ENCODE measurements around the gene ZNF12. TPM values are rescaled to one million over a fixed set of nuclear protein-coding genes. Genes with fewer than 3 reads are reported as not detected.

The ZNF12 gene
- polyA plus RNA-seq, 1 of the 3 experiments (the other 2 are of a cell fraction), result 9.5 TPM

- Histone ChIP-seq H3K36me3 (replicated peaks in 1 of 2; ENCODE audit: control insufficient read depth in 1 of 2, insufficient read depth in 2 of 2, low read length in 1 of 2) (peaks cover 34 to 60% of the 10 kb centered on the region in 2 experiments), H3K4me2 (no peak overlapping the region), H4K20me1 (ENCODE audit: insufficient read depth) (peaks cover 13% of the 10 kb centered on the region; the same call in 1 of the 2 replicates), H3K4me1 (ENCODE audit: control insufficient read depth in 1 of 2, insufficient read depth in 2 of 2, low read depth in 1 of 2, low read length in 1 of 2) (peaks cover 5 to 15% of the 10 kb centered on the region in 2 experiments; a peak in 2 of 4 replicates), H2AFZ (ENCODE audit: low read depth) (no peak overlapping the region), H3K79me2 (ENCODE audit: insufficient read depth) (peaks cover 56% of the 10 kb centered on the region), H3K9me2 (no peaks in the 10 kb centered on the region), H3F3A (replicated peaks; ENCODE audit: insufficient read depth) (no peaks in the 10 kb centered on the region), H3K9ac (no peak overlapping the region), H3K4me3 (ENCODE audit: low read depth in 2 of 2, low read length in 1 of 2) (no peak overlapping the region), H3K27me3 (ENCODE audit: insufficient read depth) (no peaks in the 10 kb centered on the region), H3K27ac (ENCODE audit: low read depth in 2 of 2, low read length in 1 of 2) (no peak overlapping the region), H3K9me3 (no peaks in the 10 kb centered on the region)
- WGBS (ENCODE audit: low lambda C conversion rate), result 94% methylated on average over 11 of the region's 11 CpGs
- TF ChIP-seq YY1 (IDR thresholded peaks at IDR 0.05; ENCODE audit: low read depth), result no peak
- no peak for TF ChIP-seq SMC3 (IDR thresholded peaks at IDR 0.05; ENCODE audit: low read depth, low read length)
- TF ChIP-seq, protein P1, sequence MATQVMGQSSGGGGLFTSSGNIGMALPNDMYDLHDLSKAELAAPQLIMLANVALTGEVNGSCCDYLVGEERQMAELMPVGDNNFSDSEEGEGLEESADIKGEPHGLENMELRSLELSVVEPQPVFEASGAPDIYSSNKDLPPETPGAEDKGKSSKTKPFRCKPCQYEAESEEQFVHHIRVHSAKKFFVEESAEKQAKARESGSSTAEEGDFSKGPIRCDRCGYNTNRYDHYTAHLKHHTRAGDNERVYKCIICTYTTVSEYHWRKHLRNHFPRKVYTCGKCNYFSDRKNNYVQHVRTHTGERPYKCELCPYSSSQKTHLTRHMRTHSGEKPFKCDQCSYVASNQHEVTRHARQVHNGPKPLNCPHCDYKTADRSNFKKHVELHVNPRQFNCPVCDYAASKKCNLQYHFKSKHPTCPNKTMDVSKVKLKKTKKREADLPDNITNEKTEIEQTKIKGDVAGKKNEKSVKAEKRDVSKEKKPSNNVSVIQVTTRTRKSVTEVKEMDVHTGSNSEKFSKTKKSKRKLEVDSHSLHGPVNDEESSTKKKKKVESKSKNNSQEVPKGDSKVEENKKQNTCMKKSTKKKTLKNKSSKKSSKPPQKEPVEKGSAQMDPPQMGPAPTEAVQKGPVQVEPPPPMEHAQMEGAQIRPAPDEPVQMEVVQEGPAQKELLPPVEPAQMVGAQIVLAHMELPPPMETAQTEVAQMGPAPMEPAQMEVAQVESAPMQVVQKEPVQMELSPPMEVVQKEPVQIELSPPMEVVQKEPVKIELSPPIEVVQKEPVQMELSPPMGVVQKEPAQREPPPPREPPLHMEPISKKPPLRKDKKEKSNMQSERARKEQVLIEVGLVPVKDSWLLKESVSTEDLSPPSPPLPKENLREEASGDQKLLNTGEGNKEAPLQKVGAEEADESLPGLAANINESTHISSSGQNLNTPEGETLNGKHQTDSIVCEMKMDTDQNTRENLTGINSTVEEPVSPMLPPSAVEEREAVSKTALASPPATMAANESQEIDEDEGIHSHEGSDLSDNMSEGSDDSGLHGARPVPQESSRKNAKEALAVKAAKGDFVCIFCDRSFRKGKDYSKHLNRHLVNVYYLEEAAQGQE (IDR thresholded peaks at IDR 0.05; ENCODE audit: low read depth, low read length), result no peak
- no peak for TF ChIP-seq RAD21 (IDR thresholded peaks at IDR 0.05; ENCODE audit: low read length)
- TF ChIP-seq RFX5 (IDR thresholded peaks at IDR 0.05; ENCODE audit: low read length), result no peak
- TF ChIP-seq RXRA (IDR thresholded peaks at IDR 0.05; ENCODE audit: borderline replicate concordance, low read depth), result no peak
- no peak for TF ChIP-seq JUND (IDR thresholded peaks at IDR 0.05)
- TF ChIP-seq POLR2AphosphoS5 (IDR thresholded peaks at IDR 0.05; ENCODE audit: low read depth, low read length), result no peak
- no peak for TF ChIP-seq RCOR1 (IDR thresholded peaks at IDR 0.05; ENCODE audit: low read length)
- no peak for TF ChIP-seq EP300 (IDR thresholded peaks at IDR 0.05; ENCODE audit: borderline replicate concordance in 1 of 2, low read depth in 1 of 2, low read length in 1 of 2)
- no peak for TF ChIP-seq TEAD4 (IDR thresholded peaks at IDR 0.05; ENCODE audit: borderline replicate concordance, insufficient read depth)
- TF ChIP-seq, protein P2, sequence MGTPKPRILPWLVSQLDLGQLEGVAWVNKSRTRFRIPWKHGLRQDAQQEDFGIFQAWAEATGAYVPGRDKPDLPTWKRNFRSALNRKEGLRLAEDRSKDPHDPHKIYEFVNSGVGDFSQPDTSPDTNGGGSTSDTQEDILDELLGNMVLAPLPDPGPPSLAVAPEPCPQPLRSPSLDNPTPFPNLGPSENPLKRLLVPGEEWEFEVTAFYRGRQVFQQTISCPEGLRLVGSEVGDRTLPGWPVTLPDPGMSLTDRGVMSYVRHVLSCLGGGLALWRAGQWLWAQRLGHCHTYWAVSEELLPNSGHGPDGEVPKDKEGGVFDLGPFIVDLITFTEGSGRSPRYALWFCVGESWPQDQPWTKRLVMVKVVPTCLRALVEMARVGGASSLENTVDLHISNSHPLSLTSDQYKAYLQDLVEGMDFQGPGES (IDR thresholded peaks at IDR 0.05; ENCODE audit: low read depth, low read length), result no peak
- ChIA-PET CTCF (interaction anchor here (0.9 to 1.8 kb wide), 2 partner anchors 17 to 19 kb away, joined by 3 to 11 read pairs; no protein-coding TSS in a partner anchor), POLR2A (no interaction called here)
- DNase-seq, result no peak
Observed at GRCh38 chr7:6640246-6640721, 66.5 kb downstream of the ZNF12 start.

DNA sequence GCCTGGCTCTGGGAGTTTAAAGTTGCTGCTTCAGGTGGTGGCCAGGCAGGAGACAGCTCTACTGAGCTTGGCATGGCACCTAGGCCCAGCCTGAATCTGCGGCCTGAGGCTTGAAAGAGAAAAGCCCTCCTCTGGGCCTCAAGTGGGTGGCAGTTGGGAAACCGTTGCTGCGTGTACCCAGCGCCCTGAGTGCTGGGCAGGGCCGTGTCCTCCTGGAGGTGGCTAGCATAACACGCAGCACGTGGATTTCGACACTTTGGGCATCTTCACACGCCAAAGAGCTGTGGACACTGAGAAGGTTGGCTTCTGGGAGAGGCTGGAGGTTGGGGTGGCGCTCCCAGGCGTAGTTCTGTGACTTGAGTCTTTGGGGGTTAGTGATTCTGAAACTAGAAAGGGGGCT is 67.1 kb downstream of the ZNF12 start:
- Histone ChIP-seq H3K9me2 (no peaks in the 10 kb centered on the region), H3F3A (replicated peaks; ENCODE audit: insufficient read depth) (no peaks in the 10 kb centered on the region), H3K4me3 (ENCODE audit: low read depth in 2 of 2, low read length in 1 of 2) (no peak overlapping the region), H3K9me3 (no peaks in the 10 kb centered on the region), H3K27ac (ENCODE audit: low read depth in 2 of 2, low read length in 1 of 2) (no peak overlapping the region), H3K27me3 (ENCODE audit: insufficient read depth) (no peaks in the 10 kb centered on the region), H4K20me1 (ENCODE audit: insufficient read depth) (peaks cover 13% of the 10 kb centered on the region; the same call in 1 of the 2 replicates), H3K4me2 (0 out of 2 replicates have a peak overlapping the region, but pooled peaks have one; percentile 99), H3K79me2 (ENCODE audit: insufficient read depth) (peaks cover 56% of the 10 kb centered on the region), H3K4me1 (ENCODE audit: control insufficient read depth in 1 of 2, insufficient read depth in 2 of 2, low read depth in 1 of 2, low read length in 1 of 2) (peaks cover 5 to 15% of the 10 kb centered on the region in 2 experiments; a peak in 2 of 4 replicates), H2AFZ (ENCODE audit: low read depth) (no peak overlapping the region), H3K9ac (no peak overlapping the region), H3K36me3 (replicated peaks in 1 of 2; ENCODE audit: control insufficient read depth in 1 of 2, insufficient read depth in 2 of 2, low read length in 1 of 2) (peaks cover 30 to 54% of the 10 kb centered on the region in 2 experiments)
- POLR2A ChIA-PET, result no interaction called here
- over 99% methylated on average over 8 of the region's 11 CpGs for WGBS (ENCODE audit: low lambda C conversion rate)
- no peak for DNase-seq
- CTCF ChIA-PET, result interaction anchor here (1.8 to 2.0 kb wide), 2 partner anchors 20 to 50 kb away, joined by 6 to 11 read pairs; partner anchors contain the start of gene INTS15
- TF ChIP-seq FOSL2 (IDR thresholded peaks at IDR 0.05; ENCODE audit: borderline replicate concordance, low read depth), result no peak
- TF ChIP-seq ZBTB33 (IDR thresholded peaks at IDR 0.05; ENCODE audit: borderline replicate concordance, low read depth), result no peak
- no peak for TF ChIP-seq EZH2phosphoT487 (IDR thresholded peaks at IDR 0.05; ENCODE audit: borderline replicate concordance, low read depth)
- TF ChIP-seq POLR2AphosphoS5 (IDR thresholded peaks at IDR 0.05; ENCODE audit: low read depth, low read length), result no peak
- TF ChIP-seq EP300 (IDR thresholded peaks at IDR 0.05; ENCODE audit: borderline replicate concordance in 1 of 2, low read depth in 1 of 2, low read length in 1 of 2), result no peak
- no peak for TF ChIP-seq JUND (IDR thresholded peaks at IDR 0.05)
- TF ChIP-seq TEAD4 (IDR thresholded peaks at IDR 0.05; ENCODE audit: borderline replicate concordance, insufficient read depth), result no peak
- TF ChIP-seq CHD2 (IDR thresholded peaks at IDR 0.05; ENCODE audit: low read length, partially characterized antibody), result no peak
- no peak for TF ChIP-seq RAD21 (IDR thresholded peaks at IDR 0.05; ENCODE audit: low read length)
- TF ChIP-seq, protein P3, sequence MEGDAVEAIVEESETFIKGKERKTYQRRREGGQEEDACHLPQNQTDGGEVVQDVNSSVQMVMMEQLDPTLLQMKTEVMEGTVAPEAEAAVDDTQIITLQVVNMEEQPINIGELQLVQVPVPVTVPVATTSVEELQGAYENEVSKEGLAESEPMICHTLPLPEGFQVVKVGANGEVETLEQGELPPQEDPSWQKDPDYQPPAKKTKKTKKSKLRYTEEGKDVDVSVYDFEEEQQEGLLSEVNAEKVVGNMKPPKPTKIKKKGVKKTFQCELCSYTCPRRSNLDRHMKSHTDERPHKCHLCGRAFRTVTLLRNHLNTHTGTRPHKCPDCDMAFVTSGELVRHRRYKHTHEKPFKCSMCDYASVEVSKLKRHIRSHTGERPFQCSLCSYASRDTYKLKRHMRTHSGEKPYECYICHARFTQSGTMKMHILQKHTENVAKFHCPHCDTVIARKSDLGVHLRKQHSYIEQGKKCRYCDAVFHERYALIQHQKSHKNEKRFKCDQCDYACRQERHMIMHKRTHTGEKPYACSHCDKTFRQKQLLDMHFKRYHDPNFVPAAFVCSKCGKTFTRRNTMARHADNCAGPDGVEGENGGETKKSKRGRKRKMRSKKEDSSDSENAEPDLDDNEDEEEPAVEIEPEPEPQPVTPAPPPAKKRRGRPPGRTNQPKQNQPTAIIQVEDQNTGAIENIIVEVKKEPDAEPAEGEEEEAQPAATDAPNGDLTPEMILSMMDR (IDR thresholded peaks at IDR 0.05), result no peak
